ENCODE data around the gene PRKX.

The PRKX gene

GRCh38 chrX:3713225-3713936, at the start of gene PRKX:
Gene PRKX (minus strand): TSS chrX:3713649. CDS start chrX:3713253, 396 bp downstream.
- TF ChIP-seq CTCF (IDR thresholded peaks at IDR 0.05), result no peak

- no peak for TF ChIP-seq CTCF (IDR thresholded peaks at IDR 0.05)
Measured at GRCh38 chrX:3763111-3763510, 49.7 kb upstream of the PRKX start.

GRCh38 chrX:3757510-3758025, 44.1 kb upstream of the PRKX start:
- TF ChIP-seq CTCF (IDR thresholded peaks at IDR 0.05), result no peak

GRCh38 chrX:3748052-3748559, 34.7 kb upstream of the PRKX start:
- TF ChIP-seq CTCF (IDR thresholded peaks at IDR 0.05), result no peak

- no peak for TF ChIP-seq CTCF (IDR thresholded peaks at IDR 0.05)
Measured at GRCh38 chrX:3743801-3744439, 30.5 kb upstream of the PRKX start.

GRCh38 chrX:3738509-3738908, 25.1 kb upstream of the PRKX start:
- TF ChIP-seq CTCF (IDR thresholded peaks at IDR 0.05), result no peak

GRCh38 chrX:3733043-3733430, 19.6 kb upstream of the PRKX start:
- TF ChIP-seq CTCF (IDR thresholded peaks at IDR 0.05), result no peak

Measured in LNCAP (cell line).